Measurements from ENCODE around the gene ARPC5.

The ARPC5 gene

DNA sequence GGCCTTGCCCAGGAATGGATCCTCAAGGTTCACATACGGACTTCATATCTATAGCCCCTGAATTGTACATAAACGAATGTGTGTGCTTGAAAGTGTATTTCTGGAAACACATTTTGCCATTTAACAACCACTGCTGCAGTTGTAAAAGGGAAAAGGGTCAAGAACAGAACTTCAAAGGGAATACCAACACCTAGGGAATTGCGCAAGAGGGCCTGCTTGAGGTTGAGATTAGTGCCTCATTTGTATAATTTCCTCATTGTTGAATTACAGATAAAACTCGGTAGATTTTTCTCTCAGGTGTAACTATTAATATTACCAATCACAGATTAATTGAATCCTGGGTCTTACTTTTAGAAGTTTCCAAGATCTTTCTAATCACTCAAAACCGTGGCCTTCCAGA lies 51.4 kb downstream of the ARPC5 start:
- no peak for DNase-seq

DNA sequence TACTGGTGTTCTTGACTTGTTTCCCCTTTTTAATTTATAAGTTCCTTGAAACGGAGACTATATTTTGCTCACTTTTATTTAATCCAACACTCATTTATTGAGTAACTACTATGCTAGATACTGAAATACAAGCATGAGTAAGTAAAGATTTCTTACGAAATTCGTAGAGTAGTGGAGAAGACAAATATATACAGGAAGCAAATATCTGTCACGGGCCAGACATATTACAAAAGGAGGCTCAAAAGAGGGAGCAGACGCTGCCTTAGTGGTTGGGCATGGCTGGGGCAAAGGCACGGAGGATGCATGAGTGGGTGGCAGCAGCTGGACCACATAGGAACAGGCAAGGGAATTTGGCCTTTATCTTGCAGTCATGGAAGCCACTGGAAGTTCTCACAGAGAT lies 52.1 kb downstream of the ARPC5 start:
- DNase-seq = no peak

GRCh38 chr1:183582021-183582713 lies 53.4 kb downstream of the ARPC5 start:
- no peak for DNase-seq

- peak; percentile 60 to 75 for DNase-seq
These were observed 55.3 kb downstream of the ARPC5 start for GRCh38 chr1:183580281-183580682.

DNA sequence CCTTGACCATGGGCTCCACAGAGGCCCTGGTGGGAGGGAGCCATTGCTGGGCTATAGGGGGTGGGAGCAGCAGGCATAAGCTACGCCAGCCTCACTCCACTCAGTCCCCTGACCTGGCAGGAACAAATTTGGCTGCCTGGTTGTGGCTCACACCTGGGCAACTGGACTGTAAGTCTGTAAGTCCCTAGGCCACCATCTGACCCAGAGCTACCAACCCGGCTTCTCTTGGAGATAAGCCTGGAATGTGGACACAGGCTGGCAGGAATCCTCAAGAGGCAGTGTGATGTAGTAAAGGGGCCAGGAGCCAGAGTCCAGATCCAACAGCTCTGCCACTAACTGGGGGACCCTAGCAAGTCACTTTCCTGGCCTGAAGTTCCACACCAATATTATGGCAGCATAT lies 56.7 kb downstream of the ARPC5 start:
- DNase-seq = no peak

DNA sequence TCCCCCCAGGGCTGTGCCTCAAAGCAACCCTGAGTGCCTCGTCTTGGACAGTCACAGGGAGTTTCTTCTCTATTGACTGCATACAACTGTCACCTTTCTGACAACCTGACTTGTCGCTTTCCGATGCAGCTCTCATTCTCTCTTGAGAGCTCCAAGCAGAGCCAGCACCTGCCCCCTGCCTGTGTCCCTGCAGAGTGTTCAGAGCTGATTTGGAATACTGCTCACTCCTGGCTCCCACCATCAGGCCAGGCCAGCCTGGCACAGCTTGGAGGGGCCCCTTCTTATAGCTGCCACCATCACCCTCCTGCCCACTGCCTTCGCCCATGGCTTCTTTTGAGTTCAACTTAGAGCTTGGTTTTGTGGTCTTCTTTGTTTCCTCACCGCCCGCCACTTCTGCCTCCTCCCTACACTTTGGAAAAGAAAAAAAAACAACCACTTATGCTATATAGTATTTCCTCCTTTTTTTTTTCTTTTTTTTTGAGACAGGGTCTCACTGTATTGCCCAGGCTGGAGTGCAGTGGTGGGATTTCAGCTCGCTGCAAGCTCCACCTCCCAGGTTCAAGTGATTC lies 57.6 kb downstream of the ARPC5 start:
- DNase-seq = no peak

- DNase-seq = no peak
These were observed 59.0 kb downstream of the ARPC5 start for GRCh38 chr1:183576537-183576936.

- DNase-seq = no peak
These were observed 60.0 kb downstream of the ARPC5 start for GRCh38 chr1:183575606-183576005.

DNA sequence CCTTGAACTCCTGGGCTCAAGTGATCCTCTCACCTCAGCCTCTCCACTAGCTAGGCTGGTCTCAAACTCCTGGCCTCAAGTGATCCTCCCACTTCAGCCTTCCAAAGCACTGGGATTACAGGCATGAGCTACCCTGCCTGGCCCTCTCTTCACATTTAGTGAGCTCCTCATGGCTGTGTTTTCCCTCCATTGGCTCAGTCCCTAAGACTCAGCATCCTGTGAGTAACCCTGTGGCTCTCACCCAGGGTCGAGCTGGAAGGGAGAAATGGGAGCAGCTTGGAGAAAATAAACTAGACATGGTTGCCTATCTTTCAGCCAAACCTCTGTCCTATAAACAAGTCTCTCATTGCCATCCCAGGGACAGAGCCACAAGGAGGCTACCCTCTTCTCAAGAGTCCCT lies 62.9 kb downstream of the ARPC5 start:
- no peak for DNase-seq

DNA sequence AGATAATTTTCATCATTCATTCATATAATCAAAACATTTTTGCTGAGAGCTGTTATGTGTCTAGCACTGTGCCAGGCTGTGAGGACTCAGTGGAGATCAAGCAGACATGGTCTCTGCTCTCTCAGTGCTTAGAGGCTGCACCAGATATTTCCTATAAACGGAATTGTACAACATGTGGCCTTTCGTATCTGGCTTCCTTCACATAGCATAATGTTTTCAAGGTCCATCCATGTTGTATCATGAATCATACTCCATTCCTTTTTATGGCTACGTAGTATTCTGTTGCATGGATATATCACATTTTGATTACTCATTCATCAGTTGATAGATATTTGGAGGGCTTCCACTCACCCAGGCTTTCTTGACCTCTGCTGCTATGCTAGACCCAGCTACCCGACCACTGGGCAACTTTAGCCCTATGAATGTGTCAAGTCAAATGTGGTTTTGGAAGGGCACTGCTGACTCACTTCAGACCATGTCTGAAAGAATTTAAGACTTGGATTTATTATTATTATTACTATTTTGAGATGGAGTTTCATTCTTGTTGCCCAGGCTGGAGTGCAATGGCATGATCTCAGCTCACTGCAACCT lies 63.8 kb downstream of the ARPC5 start:
- DNase-seq = no peak

Measured in SHP77 (cell line).